ENCODE data around the gene CDH11.

The CDH11 gene

GRCh38 chr16:64962786-64963185 lies 159.1 kb downstream of the CDH11 start:
- TF ChIP-seq CTCF (IDR thresholded peaks at IDR 0.05; ENCODE audit: borderline replicate concordance, control extremely low read depth, extremely low read depth, insufficient read depth, missing control alignments), result no peak
- in situ Hi-C loops (cut with MboI; ENCODE audit: low sequenced_read_pairs, unreplicated experiment), result no loop called here
- no peak for DNase-seq (ENCODE audit: low spot score)

GRCh38 chr16:64957246-64957645 lies 164.6 kb downstream of the CDH11 start:
- no peak for DNase-seq (ENCODE audit: low spot score)
- no peak for TF ChIP-seq CTCF (IDR thresholded peaks at IDR 0.05; ENCODE audit: borderline replicate concordance, control extremely low read depth, extremely low read depth, insufficient read depth, missing control alignments)
- in situ Hi-C loops (cut with MboI; ENCODE audit: low sequenced_read_pairs, unreplicated experiment), result no loop called here

- no peak for DNase-seq (ENCODE audit: low spot score)
- no peak for TF ChIP-seq CTCF (IDR thresholded peaks at IDR 0.05; ENCODE audit: borderline replicate concordance, control extremely low read depth, extremely low read depth, insufficient read depth, missing control alignments)
- in situ Hi-C loops (cut with MboI; ENCODE audit: low sequenced_read_pairs, unreplicated experiment), result no loop called here
These were observed 169.7 kb downstream of the CDH11 start for GRCh38 chr16:64952177-64952576.

GRCh38 chr16:64951193-64951592 lies 170.7 kb downstream of the CDH11 start:
- no peak for TF ChIP-seq CTCF (IDR thresholded peaks at IDR 0.05; ENCODE audit: borderline replicate concordance, control extremely low read depth, extremely low read depth, insufficient read depth, missing control alignments)
- no peak for DNase-seq (ENCODE audit: low spot score)
- in situ Hi-C loops (cut with MboI; ENCODE audit: low sequenced_read_pairs, unreplicated experiment), result no loop called here

- no peak for DNase-seq (ENCODE audit: low spot score)
- in situ Hi-C loops (cut with MboI; ENCODE audit: low sequenced_read_pairs, unreplicated experiment), result no loop called here
- no peak for TF ChIP-seq CTCF (IDR thresholded peaks at IDR 0.05; ENCODE audit: borderline replicate concordance, control extremely low read depth, extremely low read depth, insufficient read depth, missing control alignments)
These were observed 171.1 kb downstream of the CDH11 start for GRCh38 chr16:64950731-64951130.

- in situ Hi-C loops (cut with MboI; ENCODE audit: low sequenced_read_pairs, unreplicated experiment), result no loop called here
- no peak for DNase-seq (ENCODE audit: low spot score)
- no peak for TF ChIP-seq CTCF (IDR thresholded peaks at IDR 0.05; ENCODE audit: borderline replicate concordance, control extremely low read depth, extremely low read depth, insufficient read depth, missing control alignments)
These were observed 171.6 kb downstream of the CDH11 start for GRCh38 chr16:64950262-64950661.

- in situ Hi-C loops (cut with MboI; ENCODE audit: low sequenced_read_pairs, unreplicated experiment), result no loop called here
- no peak for DNase-seq (ENCODE audit: low spot score)
- no peak for TF ChIP-seq CTCF (IDR thresholded peaks at IDR 0.05; ENCODE audit: borderline replicate concordance, control extremely low read depth, extremely low read depth, insufficient read depth, missing control alignments)
These were observed 173.8 kb downstream of the CDH11 start for GRCh38 chr16:64948056-64948455.
